ENCODE data around the gene TBC1D17. TPM values are rescaled to one million over a fixed set of nuclear protein-coding genes. Genes with fewer than 3 reads are reported as not detected.

Gene TBC1D17
- polyA plus RNA-seq, 1 experiment = 15.6 TPM

- H3K4me3 ChIP-seq (ENCODE audit: low read depth, low read length) = no peak overlapping the region
- no peak for DNase-seq (ENCODE audit: low read depth, low spot score)
- no peak for TF ChIP-seq CTCF (IDR thresholded peaks at IDR 0.05; ENCODE audit: low read depth, low read length)
- H3K9me3 ChIP-seq (ENCODE audit: control insufficient read depth, insufficient read depth, low read length) = no peaks in the 10 kb centered on the region; the same call in 1 of the 2 replicates
- ChIA-PET POLR2A (interaction anchor here (0.7 kb wide), 1 partner anchor 84 kb away, joined by 6 read pairs; no protein-coding TSS in a partner anchor), CTCF (no interaction called here)
- H3K27ac ChIP-seq (ENCODE audit: low read depth, low read length) = no peak overlapping the region
- no peaks in the 10 kb centered on the region for H3K27me3 ChIP-seq (ENCODE audit: control insufficient read depth, insufficient read depth, low read length)
These were observed 34.2 kb upstream of the TBC1D17 start for GRCh38 chr19:49843265-49843664.

GRCh38 chr19:49844138-49845095 lies 33.1 kb upstream of the TBC1D17 start:
- POLR2A ChIA-PET = no interaction called here

GRCh38 chr19:49845414-49845813 lies 32.1 kb upstream of the TBC1D17 start:
- ChIA-PET CTCF (no interaction called here), POLR2A (no interaction called here)
- no peak for TF ChIP-seq CTCF (IDR thresholded peaks at IDR 0.05; ENCODE audit: low read depth, low read length)
- no peak for DNase-seq (ENCODE audit: low read depth, low spot score)
- no peak overlapping the region for H3K27ac ChIP-seq (ENCODE audit: low read depth, low read length)
- H3K27me3 ChIP-seq (ENCODE audit: control insufficient read depth, insufficient read depth, low read length) = no peaks in the 10 kb centered on the region
- H3K9me3 ChIP-seq (ENCODE audit: control insufficient read depth, insufficient read depth, low read length) = peaks cover 6% of the 10 kb centered on the region; the same call in 1 of the 2 replicates
- no peak overlapping the region for H3K4me3 ChIP-seq (ENCODE audit: low read depth, low read length)

More at GRCh38 chr19:49844138-49845095, 33.1 kb upstream of the TBC1D17 start:
- CTCF ChIA-PET = no interaction called here
- H3K9me3 ChIP-seq (ENCODE audit: control insufficient read depth, insufficient read depth, low read length) = peaks cover 4% of the 10 kb centered on the region; the same call in 1 of the 2 replicates
- no peaks in the 10 kb centered on the region for H3K27me3 ChIP-seq (ENCODE audit: control insufficient read depth, insufficient read depth, low read length)
- H3K4me3 ChIP-seq (ENCODE audit: low read depth, low read length) = no peak overlapping the region
- TF ChIP-seq CTCF (IDR thresholded peaks at IDR 0.05; ENCODE audit: low read depth, low read length) = no peak
- no peak overlapping the region for H3K27ac ChIP-seq (ENCODE audit: low read depth, low read length)
- DNase-seq (ENCODE audit: low read depth, low spot score) = no peak

- Histone ChIP-seq H3K27ac (ENCODE audit: low read depth, low read length) (no peak overlapping the region), H3K9me3 (ENCODE audit: control insufficient read depth, insufficient read depth, low read length) (peaks cover 6% of the 10 kb centered on the region), H3K4me3 (ENCODE audit: low read depth, low read length) (no peak overlapping the region), H3K27me3 (ENCODE audit: control insufficient read depth, insufficient read depth, low read length) (no peaks in the 10 kb centered on the region)
- TF ChIP-seq CTCF (IDR thresholded peaks at IDR 0.05; ENCODE audit: low read depth, low read length) = no peak
- POLR2A ChIA-PET = interaction anchor here (0.6 kb wide), 1 partner anchor 713 kb away, joined by 8 read pairs; no protein-coding TSS in a partner anchor
- no peak for DNase-seq (ENCODE audit: low read depth, low spot score)
- CTCF ChIA-PET = no interaction called here
These were observed 31.1 kb upstream of the TBC1D17 start for GRCh38 chr19:49846408-49846807.

All from AG04450 (cell line).